Glomerular endothelial cell (primary cell): ENCODE results near the gene SVIL. TPM values are rescaled to one million over a fixed set of nuclear protein-coding genes. Genes with fewer than 3 reads are reported as not detected.
"Not testable (repeated sequence)": the region's sequence is repeated elsewhere in the genome, so short reads cannot be mapped to it uniquely, and the experiment has no call there.

ENCODE experiments used
- DNase-seq: peaks from one replicate; pipeline ENCODE4 v3.0.0-alpha.2; 2011; ENCODE audit warnings: low read depth, low spot score; ENCODE audit errors: extremely low read depth
- total RNA-seq: library from RNA; depleted of rRNA; stranded (reverse); fragments of >200 nt; gene quantifications from 2 replicates; pipeline ENCODE4 v1.2.3, GENCODE V29; 2015

The SVIL gene
- total RNA-seq, 1 donor from 2014 or later = 126 TPM

GRCh38 chr10:29470843-29471543 lies 163.8 kb downstream of the SVIL start:
- DNase-seq = no peak

DNA sequence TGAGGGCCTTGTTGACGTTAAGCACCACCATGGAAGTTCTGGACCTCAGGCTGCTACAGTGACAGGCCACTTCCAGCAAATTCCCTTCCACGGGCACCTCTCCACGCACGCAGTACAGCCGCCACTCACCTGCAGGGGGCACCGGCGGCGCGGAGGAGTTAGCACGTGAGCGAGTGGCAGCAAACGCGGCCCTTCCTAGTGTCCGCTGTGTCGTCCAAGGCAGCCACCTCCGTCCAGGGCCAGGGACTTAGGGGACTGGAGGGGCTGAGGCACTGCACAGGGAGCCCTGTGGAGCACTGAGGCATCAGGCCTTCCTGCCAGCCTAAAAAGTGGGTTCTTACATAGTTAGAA lies 164.4 kb downstream of the SVIL start:
- no peak for DNase-seq

DNA sequence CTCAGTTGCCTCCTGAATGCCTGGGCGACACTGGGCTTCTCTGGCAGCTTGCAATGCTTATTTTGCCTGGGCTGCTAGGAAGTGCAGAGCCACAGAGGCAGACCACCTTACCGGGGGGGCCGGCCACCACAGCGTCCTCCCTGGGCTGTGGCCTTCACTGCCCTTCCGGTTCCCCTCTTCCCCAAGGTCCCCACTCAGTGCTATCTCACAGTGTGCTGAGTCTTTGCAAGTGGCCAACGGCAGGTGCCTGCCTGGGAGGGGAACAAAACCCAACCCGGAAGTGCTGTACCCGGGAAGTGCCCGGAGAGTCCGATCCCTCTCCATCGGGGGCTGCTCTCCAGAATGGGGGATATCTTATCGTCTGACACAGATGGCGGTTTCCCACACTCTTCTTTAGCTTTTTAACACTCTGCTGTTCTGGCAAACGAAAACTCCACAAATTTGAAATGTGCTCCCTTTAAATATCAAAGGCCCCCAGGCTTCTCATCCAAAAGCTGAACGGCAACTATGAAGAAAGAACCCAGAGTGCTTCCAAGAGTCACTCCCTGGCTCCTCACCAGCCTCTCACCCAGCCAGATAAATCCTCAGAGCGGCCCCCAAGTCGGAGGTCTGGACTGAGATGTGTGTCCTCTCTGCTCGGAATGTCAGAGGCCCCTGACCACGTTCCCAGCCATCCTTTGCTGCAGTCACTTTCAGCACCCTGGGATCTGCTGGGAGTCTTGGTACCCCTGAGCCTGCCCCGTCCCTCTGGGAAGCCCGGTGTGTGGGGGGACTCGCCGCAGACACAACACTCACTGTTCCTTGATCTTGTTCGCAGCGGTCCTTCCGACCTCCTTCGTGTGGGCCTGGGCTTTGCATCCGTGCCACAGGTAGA lies 165.1 kb downstream of the SVIL start:
- no peak for DNase-seq

DNA sequence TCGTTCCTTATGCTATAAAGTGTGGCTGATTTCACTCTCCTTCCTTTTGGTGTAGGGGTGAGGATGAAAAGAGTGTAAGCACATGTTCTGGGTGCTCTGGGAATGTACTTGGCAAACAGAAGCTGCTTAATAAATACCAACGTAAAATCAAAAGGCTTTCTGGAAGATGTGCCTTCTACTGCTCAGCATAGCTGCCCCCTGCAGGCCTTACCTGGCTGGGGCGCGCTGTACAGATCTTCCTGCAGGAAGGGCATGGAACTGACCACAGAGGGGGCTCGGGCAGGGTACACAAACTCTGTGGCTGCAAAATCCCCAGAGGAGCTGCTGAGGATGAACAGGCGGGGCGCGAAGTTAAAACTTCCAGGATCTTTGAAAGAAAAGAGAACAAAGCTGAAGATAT lies 169.4 kb downstream of the SVIL start:
- DNase-seq = no peak

DNA sequence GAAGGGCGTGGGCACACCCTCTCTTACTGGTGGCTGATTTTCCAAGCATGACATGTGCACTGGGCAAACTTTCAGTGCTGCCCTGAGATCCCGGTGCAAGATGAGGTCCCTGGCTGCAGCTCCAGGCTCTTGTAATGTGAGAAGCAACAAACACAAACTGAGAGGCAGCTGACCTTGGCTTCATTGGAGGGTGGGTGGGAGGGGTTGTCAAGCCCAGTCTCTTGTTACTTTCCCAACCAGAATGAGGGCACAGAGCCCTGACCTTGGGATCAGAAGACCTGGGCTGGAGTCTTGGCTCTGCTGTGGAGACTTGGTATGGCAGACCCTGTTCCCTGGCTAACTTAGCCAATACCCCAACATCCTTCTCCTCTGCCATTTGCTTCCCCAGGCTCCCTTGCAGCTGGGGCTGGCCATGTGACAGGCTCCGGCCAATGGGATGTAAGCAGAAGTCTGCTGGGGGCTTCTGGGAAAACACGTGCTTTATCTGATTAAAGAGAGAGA lies 170.1 kb downstream of the SVIL start:
- DNase-seq = not testable (repeated sequence)

DNA sequence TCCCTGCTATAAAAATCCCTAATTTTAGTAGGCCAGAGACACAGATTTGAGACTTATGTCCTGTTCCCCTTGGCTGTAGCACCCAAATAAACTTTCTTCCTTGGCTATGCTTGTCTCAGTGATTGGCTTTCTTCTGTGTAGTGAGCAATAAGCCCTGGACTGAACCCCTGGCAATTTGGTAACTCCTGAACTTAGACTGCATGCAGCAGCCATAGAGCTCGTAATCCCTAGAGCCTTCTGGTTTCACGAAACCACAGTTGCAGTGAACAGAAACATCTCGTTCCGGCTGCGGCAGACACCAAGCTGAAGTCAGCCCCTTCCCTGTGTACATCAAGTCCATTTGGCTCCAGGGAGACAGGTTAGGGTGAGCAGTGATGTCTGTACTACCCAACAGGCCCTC lies 173.7 kb downstream of the SVIL start:
- DNase-seq = no peak

DNA sequence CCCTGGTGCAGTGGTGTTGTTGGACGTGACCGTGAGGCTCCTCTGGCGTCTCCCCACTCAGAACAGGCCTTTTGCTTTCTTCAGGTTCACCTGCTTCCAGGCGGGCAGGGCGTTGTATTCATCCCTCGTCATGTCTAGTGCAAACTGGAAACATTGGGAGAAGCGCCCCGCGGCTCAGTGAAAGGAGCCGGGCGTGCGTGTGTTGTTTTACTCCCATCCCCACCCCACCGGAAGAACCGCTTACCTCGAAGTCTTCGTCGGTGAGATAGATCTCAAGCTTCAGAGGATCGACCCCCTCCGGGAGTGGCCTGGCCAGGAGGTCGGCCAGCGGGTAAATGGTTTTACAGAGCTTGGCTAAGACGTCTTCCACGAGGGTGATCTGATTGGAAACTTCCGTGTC lies 176.6 kb downstream of the SVIL start:
- DNase-seq = not testable (repeated sequence)

GRCh38 chr10:29455095-29455494 lies 179.7 kb downstream of the SVIL start:
- DNase-seq = no peak

DNA sequence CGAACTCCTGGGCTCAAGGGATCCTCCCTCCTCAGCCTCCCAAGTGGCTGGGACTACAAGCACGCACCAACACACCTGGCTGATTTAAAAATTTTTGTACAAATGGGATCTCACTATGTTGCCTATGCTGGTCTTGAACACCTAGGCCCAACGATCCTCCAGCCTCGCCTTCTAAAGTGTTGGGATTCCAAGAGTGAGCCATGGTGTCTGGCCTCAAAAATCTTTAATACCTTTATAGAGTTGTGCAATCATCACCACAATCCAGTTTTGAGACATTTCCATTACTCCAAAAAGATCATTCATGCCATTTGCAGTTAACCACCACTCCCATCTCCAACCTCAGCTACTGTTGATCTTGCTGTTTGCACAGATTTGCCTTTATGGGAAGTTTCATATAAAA lies 180.5 kb downstream of the SVIL start:
- DNase-seq = no peak

DNA sequence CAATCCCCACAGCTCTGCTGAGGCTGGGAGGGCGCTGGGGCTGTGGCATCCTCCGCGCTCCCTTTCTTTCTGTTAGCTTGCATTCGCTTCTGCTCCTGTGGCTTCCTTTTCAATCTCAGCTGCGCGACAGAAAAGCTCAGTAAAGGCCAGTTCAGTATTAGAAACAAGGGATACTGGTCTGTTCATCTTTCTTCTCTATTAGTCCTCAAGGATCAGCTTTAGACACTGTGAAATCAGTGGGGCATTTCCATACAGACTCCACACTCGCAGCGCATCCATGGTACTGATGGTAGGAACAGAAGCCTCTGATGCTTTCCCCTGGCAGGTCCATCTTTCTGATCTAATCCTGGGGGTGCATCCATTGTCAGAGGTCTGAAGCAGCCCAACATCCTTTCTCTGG lies 182.2 kb downstream of the SVIL start:
- DNase-seq = no peak

- DNase-seq = no peak
Measured at GRCh38 chr10:29451946-29452345, 182.8 kb downstream of the SVIL start.

- no peak for DNase-seq
Measured at GRCh38 chr10:29450405-29450804, 184.4 kb downstream of the SVIL start.

DNA sequence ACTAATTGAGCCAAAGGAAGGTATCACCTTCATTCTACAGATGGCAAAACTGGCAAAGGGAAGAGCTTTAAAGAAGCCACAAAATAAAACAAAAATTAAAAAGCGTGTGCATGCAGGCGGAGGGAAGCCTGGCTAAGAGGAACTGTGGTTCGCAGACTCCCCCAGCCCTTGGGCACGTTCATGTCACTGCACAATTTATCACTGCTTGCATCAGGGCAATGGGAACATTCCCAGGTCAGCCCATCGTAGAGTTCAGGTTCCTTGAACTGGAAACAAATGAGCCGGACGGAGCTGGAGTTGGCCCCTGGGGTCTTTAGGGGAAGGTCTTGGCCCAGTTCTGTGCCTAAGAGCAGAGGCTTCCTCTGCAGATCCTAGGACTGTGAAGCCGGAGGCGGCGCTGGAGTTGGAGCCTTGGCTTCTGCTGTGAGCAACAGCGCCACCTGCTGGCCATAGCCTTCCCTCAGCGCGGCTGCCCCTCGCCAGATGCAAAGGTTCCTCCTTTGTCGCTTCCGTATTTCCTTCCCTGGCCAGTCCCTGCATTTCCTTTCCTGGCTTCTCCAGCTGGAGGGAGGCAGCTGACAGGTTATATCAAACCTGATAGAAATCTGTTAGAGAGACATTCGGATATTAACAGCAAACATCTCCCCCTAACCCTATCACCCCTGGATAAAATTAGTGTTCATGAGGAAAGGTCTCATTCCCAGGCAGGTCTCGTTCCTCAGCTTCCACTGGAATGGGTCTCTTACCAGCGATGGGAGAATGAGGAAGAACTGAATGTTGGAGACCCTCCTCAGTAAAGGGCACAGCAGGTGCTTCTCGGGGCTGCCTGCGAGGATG lies 185.8 kb downstream of the SVIL start:
- DNase-seq = not testable (repeated sequence)

- no peak for DNase-seq
Measured at GRCh38 chr10:29448125-29448524, 186.6 kb downstream of the SVIL start.

DNA sequence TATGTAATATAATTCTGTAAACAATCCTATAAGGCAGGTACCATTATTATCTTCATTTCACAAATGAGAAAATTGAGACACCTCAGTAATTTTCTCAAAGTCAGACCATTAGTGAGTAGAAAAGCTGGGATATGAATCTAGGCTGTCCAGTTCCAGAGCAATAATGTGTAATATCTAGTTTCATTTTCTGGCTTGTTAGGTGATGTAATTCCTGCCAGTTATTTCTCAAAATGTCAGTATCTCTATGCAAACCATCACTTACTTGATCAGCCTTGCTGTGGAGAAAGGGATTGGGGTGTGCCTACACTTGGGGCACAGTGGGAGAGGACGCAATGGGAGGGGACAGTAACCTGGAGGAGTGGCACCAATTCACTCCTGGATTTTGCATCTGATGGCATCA lies 188.4 kb downstream of the SVIL start:
- no peak for DNase-seq

DNA sequence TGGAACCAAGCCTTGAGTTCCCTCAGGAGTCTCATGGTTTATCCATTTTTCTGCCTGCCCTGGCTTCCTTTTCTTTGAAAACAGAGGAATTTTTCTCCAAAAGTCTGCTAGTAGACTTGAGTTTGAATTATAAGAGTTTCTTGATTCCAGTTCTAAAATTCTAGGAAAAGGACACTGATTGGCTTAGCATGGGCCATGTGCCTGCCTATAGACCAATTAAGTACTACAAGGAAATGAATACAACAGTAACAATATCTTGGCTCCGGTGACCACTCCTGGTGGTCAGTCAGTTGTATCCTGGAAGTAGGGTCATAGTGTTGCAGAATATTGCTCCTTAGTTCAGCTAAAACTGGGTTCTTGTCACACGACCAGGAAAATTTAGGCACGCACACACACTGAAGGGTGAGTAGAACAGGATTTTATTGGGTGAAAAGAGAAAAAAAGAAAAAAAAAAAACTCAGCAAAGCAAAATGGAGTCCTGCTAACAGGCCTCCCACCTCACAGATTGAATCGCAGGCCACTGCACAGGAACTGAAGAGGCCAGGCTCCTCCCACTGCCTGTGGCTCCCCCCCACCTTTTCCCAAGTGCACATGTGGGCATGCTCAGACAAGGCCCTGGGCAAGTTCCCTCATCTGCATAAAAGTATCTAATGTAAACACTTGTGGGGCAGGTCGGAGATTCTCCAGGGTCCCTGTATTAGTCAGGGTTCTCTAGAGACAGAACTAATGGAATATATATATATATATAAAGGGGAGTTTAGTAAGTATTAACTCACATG lies 190.8 kb downstream of the SVIL start:
- DNase-seq = no peak

GRCh38 chr10:29440981-29441380 lies 193.8 kb downstream of the SVIL start:
- no peak for DNase-seq

- DNase-seq = not testable (repeated sequence)
Measured at GRCh38 chr10:29439005-29439404, 195.8 kb downstream of the SVIL start.

GRCh38 chr10:29438271-29438670 lies 196.5 kb downstream of the SVIL start:
- DNase-seq = no peak

DNA sequence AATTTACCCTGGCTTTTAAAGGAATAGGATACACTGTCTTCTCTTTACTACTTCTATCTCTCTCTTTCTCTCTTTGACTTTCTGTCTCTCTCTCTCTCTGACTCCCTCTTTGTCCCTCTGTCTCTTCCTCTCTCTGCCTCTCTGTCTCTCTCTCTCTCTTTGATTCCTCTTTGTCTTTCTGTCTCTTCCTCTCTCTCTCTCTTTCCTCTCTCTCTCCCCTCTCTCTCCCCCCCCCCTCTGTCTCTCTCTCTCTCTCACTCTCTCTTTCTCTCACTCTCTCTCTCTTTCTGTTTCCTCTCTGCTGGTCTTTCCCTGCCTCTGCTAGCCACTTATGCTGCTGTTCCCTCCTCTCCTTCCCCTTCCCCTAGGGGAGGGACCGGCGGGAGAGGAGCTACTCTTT lies 196.9 kb downstream of the SVIL start:
- DNase-seq = no peak
